Measurements from ENCODE around the gene BCL11B.
"Not testable (repeated sequence)": the region's sequence is repeated elsewhere in the genome, so short reads cannot be mapped to it uniquely, and the experiment has no call there.

Gene BCL11B

DNA sequence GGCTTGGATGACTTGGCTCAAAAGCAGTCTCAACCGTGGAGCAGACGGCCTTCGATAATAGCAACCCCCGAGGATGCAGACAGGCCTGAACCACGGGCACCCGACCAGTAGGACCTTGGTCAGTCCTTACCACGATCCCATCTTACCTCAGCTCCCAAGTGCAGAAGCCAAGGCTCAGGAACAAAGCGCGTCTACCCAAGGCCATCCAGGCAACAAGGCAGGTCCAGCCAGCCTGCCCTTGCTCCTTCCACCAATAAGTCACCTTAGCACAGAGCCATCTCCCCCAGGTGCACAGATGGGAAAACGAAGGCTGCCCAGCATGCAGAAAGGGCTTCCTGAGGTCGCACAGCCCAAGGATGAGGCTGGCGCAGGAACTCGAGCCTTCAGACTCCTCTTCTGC, 77.3 kb downstream of the BCL11B start:
- DNase-seq = no peak

DNA sequence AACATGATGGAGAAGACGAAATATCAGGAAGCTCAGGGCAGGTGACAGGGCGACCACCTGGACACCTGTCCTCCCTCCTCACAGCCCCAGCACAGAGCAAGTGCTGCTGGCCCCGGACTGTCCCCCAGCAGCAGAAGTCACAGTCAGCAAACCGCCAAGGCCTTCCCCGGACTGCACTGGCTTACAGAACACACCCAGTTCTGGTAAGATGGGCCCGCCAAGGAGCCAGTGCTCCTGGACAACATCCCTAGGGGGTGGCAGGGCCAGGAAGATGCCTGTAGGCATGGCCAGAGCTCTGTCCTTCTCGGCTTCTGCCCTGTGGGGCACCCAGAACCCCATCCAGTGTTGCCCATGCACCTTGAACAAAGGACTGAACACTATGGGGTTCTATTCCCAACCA, 77.9 kb downstream of the BCL11B start:
- no peak for DNase-seq

DNA sequence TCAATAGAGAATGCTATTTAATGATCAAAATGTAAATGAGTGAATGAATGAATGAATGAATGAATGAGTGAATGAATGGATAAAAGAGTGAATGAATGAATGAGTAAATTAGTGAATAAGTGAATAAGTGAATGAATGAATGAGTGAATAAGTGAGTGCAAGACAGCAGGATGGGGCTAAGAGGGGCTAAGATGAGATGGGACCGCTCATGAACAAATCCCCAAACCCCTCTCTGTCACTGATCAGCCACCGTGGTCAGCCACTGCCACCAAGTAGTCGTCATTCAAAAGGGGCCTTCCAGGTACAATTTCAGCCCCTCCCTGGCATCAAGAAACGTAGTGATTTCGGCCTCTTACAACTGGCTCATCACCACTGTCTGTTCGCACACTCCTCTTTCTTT, 79.2 kb downstream of the BCL11B start:
- DNase-seq = no peak

DNA sequence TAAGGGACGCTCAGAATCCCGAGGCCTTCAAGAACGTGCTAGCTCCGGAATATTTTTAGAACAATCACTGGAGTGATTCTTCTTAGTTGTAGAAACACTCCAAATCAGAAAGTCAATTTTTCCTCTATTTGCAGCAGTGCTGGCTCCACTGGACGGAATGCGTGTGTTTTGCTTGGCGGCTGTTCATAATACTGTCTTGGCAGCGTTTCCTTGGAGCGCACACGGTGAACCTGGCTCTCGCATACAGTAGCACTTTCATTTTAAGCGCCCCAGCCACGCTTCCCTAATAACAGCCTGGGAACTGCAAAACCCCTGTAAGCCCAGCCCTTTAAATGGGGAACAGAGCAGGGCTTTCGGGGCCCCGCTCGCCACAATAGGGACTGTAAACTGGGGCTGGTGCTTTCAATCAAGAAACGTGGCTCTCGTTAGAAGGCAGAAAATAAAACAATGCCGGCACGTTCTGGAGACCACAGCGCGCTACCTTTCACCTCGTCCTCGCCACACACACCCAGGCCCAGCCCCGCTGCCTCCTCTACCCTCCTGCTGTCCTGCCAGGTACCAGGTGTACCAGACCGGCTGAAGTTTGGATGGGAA, 79.9 kb downstream of the BCL11B start:
- DNase-seq = no peak

GRCh38 chr14:99191395-99192027, 80.5 kb downstream of the BCL11B start:
- DNase-seq = no peak

DNA sequence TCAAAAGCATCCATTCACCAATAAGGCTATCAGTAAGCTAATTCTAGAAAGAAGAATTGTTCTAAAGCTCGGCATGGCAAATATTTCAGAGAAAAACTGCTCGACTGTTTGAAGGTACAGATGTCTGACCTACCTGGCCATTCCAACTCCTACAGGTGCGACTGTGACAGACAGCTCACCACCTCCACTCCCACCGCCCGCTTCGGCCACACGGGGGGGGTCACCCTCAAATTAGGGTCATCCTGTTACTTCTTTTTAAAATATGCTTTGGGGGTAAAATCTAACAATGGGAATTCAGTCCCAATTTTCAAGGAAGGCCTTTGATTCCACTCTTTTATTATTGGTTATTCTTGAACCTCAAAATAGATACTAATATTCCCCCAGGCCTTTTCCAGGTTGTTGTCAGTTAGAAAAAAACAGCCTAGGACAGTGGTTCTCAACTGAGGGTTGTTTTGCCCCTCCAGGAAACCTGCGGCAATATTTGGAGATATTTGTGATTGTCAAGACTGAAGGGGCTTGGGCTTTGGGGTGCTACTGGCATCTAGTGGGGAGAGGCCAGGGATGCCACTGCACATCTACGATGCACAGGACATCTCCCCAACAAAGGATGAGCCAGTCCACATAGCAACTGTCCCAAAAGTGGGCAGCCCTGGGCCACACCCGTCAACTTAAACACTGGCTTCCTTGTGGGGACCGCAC, 81.2 kb downstream of the BCL11B start:
- DNase-seq = no peak

DNA sequence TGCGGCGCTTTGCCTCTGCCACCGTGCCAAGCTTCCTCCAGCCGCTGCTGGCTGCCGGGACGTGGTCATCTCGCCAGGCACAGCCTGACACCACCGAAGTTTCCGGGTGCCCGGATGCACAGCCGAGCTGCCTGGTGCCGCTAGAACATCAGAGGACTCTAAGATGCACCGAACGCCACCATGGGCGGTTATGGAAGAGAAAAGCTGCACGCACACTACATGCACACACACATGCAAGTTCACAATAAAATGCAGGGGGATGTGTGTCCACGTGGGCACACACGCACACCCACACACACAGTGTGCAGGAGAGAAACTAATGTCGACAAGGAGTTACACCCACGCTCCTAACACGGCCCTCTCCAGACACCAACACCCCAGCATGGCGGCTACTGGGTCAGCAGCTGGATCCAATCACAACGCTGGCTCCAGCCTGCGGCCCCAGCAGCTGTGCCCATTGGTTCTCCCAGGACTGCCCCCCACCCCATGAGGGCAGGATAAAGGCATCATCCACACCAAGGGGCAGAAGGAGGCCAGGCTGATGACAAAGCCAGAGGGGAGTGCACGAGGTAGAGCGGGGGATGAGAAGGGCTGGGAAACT, 82.7 kb downstream of the BCL11B start:
- DNase-seq = no peak

- DNase-seq = peak; percentile 28
These were observed 83.2 kb downstream of the BCL11B start for GRCh38 chr14:99188731-99189191.

DNA sequence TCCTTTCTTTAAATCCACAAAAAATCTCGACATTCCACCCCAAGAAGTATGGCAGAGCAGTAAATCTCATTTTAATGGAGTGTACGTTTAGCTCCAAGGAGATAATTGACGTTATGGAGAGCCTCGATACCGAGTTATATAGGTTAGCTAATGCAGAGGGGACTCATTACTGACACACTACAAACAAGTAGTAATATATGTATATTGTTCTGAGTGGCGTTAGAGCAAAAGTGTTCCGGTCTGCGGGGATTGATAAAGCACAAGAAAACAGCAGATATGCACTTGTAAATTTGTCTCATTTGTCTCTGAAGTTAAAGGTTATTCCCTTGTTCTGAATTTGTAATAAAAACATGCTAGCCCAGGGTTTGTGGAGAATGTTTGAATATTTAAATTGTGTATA, 84.1 kb downstream of the BCL11B start:
- no peak for DNase-seq

- DNase-seq = no peak
These were observed 84.9 kb downstream of the BCL11B start for GRCh38 chr14:99186956-99187690.

DNA sequence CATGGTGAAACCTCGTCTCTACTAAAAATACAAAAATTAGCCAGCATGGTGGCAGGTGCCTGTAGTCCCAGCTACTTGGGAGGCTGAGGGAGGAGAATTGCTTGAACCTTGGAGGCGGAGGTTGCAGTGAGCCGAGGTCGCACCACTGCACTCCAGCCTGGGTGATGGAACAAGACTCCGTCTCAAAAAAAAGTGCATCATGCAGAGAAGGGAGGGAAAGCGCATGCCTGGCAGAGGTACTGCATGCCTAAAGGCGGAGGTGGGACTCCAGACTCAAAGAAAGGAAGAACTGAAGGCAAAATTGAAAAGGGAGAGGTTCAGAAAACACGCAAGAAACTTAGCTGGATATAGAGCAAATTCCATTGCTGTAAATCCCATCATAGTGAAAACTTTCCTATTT, 85.7 kb downstream of the BCL11B start:
- DNase-seq = not testable (repeated sequence)

- no peak for DNase-seq
These were observed 86.4 kb downstream of the BCL11B start for GRCh38 chr14:99185436-99186068.

GRCh38 chr14:99183716-99184115, 88.3 kb downstream of the BCL11B start:
- no peak for DNase-seq

DNA sequence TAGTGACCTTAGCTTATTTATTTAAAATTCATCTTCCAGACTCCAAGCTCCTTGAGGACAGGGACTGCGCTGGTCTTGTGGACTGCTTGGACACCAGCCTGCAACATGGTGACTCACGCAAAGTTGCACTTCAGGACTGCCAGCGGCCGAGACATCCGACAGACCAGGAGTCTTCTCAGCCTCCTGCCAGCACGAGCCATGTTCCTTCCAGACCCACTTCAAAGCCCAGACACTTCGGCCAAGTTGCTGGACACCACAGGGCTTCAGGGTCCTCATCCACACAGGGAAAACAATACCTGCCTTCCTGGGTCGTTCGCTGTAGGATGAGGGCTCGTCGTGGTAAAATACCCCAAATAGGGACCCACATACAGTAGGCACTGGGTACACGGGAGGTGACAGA, 88.7 kb downstream of the BCL11B start:
- no peak for DNase-seq

- no peak for DNase-seq
These were observed 89.3 kb downstream of the BCL11B start for GRCh38 chr14:99182548-99183250.

- no peak for DNase-seq
These were observed 90.0 kb downstream of the BCL11B start for GRCh38 chr14:99181804-99182520.

GRCh38 chr14:99181241-99181640, 90.8 kb downstream of the BCL11B start:
- DNase-seq = no peak

- no peak for DNase-seq
These were observed 92.1 kb downstream of the BCL11B start for GRCh38 chr14:99179946-99180345.

GRCh38 chr14:99179506-99179905, 92.5 kb downstream of the BCL11B start:
- DNase-seq = no peak

- DNase-seq = no peak
These were observed 93.8 kb downstream of the BCL11B start for GRCh38 chr14:99177886-99178835.
